Measurements from ENCODE around the gene JUNB.

DNA sequence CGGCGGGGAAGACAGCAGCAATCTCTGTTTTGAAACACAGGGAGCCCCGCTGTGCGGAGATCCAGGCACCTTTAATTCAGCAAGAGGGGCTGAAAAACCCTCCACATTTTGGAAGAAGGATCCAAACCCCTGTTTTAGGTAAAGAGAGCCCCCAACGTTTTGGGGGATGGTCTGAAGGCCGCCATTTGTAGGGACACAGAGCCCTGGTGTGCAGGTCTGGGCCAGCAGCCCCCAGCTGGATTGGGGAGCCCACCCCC lies 12.5 kb upstream of the JUNB start:
- TF ChIP-seq, protein P1, sequence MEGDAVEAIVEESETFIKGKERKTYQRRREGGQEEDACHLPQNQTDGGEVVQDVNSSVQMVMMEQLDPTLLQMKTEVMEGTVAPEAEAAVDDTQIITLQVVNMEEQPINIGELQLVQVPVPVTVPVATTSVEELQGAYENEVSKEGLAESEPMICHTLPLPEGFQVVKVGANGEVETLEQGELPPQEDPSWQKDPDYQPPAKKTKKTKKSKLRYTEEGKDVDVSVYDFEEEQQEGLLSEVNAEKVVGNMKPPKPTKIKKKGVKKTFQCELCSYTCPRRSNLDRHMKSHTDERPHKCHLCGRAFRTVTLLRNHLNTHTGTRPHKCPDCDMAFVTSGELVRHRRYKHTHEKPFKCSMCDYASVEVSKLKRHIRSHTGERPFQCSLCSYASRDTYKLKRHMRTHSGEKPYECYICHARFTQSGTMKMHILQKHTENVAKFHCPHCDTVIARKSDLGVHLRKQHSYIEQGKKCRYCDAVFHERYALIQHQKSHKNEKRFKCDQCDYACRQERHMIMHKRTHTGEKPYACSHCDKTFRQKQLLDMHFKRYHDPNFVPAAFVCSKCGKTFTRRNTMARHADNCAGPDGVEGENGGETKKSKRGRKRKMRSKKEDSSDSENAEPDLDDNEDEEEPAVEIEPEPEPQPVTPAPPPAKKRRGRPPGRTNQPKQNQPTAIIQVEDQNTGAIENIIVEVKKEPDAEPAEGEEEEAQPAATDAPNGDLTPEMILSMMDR (conservative IDR thresholded peaks at IDR 0.05; ENCODE audit: low read depth, low read length) = no peak
- TF ChIP-seq MAZ (IDR thresholded peaks at IDR 0.05; ENCODE audit: borderline replicate concordance, low read depth, low read length) = no peak
- TF ChIP-seq RFX5 (IDR thresholded peaks at IDR 0.05; ENCODE audit: low read depth, low read length) = no peak
- no peak for TF ChIP-seq POLR2A (IDR thresholded peaks at IDR 0.05; ENCODE audit: low read depth, low read length)
- no peak for TF ChIP-seq USF2 (IDR thresholded peaks at IDR 0.05; ENCODE audit: low read depth, low read length)
- TF ChIP-seq RAD21 (IDR thresholded peaks at IDR 0.05; ENCODE audit: low read length) = no peak
- no peak for TF ChIP-seq BHLHE40 (IDR thresholded peaks at IDR 0.05; ENCODE audit: low read depth, low read length)
- no peak for TF ChIP-seq CHD1 (IDR thresholded peaks at IDR 0.05; ENCODE audit: low read depth, low read length)
- no peak for TF ChIP-seq ELK1 (IDR thresholded peaks at IDR 0.05; ENCODE audit: borderline replicate concordance, low read depth, low read length)

Data from IMR-90 (cell line).